Fibroblast of skin of back (primary cell): ENCODE measurements around the gene ZNF782. TPM values are rescaled to one million over a fixed set of nuclear protein-coding genes. Genes with fewer than 3 reads are reported as not detected.
"Not testable (repeated sequence)": the region's sequence is repeated elsewhere in the genome, so short reads cannot be mapped to it uniquely, and the experiment has no call there.

ENCODE experiments used
- DNase-seq: peaks from one replicate; pipeline ENCODE4 v3.0.0-alpha.2; 2013
- polyA plus RNA-seq, 2 experiments: library from polyadenylated mRNA; unstranded; fragments of 120-200 nt; gene quantifications; one replicate each; pipeline ENCODE4 v1.2.1, GENCODE V29; 2013; ENCODE audit not compliant: insufficient read length in 2 of 2

Gene ZNF782
- polyA plus RNA-seq (2013, experiment 1 of 2; ENCODE audit: insufficient read length): 1.2 TPM
- 1.5 TPM for polyA plus RNA-seq (2013, experiment 2 of 2; ENCODE audit: insufficient read length)

- DNase-seq: peak; percentile 95
These were observed at the start of gene ZNF782 for GRCh38 chr9:96853781-96854650. TSS of gene ZNF782 (minus strand) at chr9:96854514. CDS start at chr9:96851961, 2,553 bp downstream.

- DNase-seq: not testable (repeated sequence)
These were observed 45.7 kb upstream of the ZNF782 start for GRCh38 chr9:96900010-96900409.

DNA sequence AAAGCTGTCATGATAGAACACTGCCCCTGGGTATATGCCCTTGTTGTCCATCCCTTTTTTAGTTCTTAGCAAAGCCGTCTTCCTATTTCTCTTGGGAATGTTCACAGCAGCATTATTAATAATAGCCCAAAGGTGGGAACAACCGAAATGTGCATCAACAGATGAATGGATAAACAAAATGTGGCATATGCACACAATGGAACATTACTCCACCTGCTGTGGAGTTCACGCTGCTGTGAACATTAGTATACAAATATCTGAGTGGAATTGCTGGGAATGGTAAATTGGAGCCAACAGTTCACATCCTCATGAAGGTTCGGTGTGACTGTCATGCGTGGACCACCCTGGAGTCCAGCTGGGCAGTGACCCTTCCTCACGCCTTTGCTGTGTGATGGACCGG, 37.8 kb upstream of the ZNF782 start:
- DNase-seq: no peak

DNA sequence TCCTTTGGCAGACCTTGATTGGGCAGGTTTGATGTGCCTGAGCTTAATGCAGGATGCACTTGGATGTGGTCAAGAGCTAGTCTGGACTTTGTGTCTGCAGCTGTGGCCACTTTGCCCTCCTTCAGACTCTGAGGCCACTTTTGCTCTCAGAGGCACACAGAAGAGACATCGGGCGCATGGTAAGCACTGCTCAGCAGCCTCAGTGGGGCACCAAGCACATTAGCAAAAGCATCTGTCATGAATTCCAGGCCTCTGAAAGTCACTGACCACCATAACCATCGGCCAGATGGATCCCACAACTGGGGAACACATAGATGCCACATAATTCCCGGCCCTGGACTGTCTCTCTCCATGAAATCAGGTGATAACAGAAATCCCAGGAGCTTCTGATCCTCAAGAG, 34.3 kb upstream of the ZNF782 start:
- no peak for DNase-seq

- DNase-seq: no peak
These were observed 31.1 kb upstream of the ZNF782 start for GRCh38 chr9:96885424-96885823.

DNA sequence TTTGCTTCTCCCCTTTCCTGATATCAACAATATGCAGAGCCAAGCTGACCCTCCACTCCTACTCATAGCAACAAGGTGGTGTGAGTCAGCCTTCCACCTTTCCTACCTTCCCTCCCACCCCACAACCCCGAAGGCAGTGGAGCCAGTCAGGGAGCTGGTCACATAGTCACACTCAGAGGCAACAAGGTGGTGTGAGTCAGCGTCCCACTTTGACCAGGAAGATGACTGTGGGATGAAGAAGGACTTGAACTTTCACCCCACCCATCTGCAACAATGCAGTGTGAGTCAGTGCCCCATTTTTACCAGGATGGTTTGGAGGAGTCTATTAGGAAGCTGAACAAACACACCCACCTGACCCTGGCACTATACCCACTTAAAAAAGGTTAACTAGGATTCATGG, 30.1 kb upstream of the ZNF782 start:
- peak; percentile 60 for DNase-seq

DNA sequence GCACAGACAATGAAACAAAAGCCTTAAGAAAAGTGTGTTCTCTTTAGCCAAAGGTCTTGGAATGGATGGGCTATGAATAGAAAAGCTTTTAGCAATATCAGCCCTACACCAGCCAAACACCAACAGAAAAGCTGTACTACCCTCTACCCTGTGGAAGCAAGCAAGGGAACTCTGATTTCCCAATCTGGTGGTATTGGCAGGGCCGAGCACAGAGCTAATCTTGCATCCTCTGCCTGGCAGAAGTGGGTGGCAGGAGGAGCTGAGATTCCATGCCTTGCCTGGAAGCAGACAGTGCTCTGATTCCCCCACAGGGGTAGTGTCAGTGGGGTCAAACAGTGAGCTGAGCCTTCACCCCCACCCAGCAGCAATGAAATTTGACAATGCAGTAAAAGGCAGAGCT, 29.6 kb upstream of the ZNF782 start:
- DNase-seq: no peak

DNA sequence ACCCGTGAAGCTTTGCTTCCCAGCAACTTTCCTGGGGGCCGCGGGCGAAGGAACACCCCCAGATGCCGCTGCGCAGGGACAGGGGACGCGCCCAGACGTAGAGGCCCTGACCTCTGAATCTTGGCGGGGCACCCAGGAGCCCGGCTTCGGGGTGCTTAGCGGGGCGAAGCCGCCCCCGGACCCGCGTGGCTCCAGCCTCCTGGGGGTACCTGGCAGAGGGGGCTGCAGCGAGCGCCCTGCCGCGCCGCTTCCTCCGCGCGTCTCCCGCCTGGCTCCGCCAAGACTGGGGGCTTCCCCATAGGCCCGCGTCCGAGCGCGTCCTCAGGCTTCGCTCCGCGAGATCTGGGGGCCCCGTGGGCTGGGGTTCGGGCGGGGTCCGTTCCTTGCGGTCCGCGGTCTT, 23.0 kb upstream of the ZNF782 start:
- DNase-seq: no peak

DNA sequence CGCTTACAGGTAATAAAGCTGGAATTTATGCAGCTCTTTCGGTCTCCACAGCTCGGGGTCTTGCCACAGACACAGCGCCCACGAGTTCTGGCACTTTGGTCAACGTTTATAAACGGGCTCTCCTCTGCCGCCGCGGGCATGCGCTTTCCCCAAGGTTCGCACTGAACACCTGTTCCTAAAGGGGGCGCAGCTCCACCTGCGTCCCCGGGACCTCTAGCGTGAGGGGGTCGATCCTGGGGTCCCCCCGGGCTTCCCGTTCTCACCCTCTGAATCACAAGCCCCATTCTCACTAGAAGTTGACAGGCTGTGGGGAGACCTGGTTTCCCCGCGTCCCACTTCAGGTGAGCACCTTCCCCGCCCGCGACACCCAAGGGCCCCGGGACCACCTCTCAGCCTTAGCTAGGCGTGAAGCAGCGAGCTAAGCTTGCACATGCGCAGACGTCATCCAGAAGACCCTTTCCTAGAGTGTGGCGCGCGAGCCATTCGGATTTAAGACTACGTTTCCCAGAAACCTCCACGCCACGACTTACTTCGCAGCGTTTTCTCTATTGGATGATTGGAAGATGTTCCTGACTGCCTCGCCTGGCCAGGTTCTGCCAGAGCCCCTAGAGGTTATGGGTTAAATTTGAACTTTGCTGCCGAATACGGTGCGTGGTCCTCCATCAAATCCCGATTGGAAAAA, 21.3 kb upstream of the ZNF782 start:
- peak; percentile 66 for DNase-seq

- DNase-seq: peak; percentile 4
These were observed 20.7 kb upstream of the ZNF782 start for GRCh38 chr9:96874947-96875460.

- no peak for DNase-seq
These were observed 20.0 kb upstream of the ZNF782 start for GRCh38 chr9:96874201-96874785.

DNA sequence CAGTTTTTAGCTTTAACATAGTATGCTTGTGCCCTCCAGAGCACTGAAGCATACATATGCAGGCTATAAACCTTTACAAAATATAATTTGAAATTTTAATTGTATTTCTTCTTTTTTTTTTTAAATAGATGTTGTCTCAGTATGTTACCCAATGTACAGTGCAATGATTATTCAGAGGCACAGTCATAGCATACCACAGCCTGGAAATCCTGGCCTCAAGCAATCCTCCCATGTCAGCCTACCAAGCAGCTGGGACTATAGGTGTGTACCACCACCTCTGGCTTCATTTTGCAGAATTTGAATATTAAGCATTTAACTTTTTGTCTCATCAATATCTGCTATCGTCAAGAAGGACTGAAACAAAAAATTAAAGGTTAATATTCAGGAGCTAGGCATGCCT, 16.9 kb upstream of the ZNF782 start:
- no peak for DNase-seq

DNA sequence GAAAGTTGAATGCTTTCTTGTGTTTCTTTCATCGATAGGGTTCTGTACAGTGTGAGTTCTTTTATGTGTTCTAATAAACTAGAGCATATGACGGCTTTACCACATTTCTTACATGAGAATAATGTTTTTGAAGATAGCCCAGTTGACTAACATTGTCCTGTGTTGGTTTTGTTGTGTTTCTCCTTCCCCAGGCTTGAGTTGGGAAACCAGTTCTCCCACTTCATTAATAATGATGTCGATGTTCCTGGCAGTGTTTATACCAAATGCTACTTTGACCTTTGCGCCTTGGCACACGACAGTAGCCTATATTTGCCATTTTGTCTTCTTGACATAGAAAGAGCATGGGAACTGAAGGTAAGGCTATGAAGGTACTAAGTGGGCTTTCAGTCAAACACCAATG, 14.4 kb upstream of the ZNF782 start:
- no peak for DNase-seq

DNA sequence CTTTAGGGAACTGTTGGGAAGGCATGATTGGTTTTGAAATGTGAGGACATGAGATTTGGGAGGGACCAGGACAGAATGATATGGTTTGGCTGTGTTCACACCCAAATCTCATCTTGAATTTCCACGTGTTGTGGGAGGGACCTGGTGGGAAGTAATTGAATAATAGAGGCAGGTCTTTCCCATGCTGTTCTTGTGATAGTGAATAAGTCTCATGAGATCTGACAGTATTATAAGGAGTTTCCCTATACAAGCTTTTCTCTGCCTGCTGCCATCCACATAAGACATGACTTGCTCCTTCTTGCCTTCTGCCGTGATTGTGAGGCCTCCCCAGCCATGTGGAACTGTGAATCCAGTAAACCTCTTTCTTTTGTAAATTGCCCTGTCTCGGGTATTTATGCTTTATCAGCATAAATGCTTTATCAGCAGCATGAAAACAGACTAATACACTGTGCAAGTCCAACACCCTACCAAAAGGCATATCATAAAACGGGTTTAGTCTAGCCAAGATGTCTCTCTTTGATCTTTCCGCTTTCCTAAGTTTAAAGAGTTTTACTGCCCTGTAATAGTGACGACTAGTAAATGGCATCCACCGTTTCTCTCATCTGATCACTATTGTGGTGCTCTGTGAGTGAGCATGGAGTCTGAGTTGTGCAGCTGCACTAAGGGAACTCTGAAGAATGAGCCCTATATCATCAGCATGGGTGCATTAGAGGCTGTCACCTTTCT, 12.9 kb upstream of the ZNF782 start:
- DNase-seq: no peak

- not testable (repeated sequence) for DNase-seq
These were observed 10.9 kb upstream of the ZNF782 start for GRCh38 chr9:96865240-96865639.

DNA sequence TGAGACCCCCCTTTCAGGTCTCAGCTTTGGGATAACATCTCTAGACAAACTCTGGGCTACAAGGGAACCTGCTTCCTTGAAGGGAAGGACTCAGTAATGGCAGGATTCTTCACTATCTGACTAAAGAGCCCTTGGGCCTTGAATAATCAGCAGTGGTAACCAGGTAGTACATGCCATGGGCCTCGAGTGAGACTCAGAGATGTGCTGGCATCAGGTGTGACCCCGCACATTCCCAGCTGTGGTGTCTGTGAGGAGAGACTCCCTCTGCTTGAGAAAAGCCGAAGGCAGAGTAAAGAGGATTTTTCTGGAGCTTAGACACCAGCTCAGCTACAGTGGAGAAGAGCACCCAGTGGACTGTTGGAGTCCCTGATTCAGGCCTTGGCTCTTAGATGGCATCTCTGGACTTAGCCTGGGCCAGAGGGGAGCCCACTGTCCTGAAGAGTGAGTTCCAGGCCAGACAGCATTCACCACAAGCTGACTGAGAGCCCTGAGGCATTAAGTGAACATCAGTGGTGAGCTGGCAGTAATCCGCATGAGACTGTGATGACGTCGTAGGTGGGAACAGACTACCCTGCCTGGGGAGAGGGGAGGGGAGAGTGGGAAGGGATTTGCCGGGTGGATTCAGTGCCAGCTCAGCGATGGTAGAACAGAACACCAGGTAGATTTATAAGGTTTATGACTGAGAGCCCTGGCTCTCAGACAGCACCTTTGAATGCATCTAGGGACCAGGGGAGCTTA, 5.3 kb upstream of the ZNF782 start:
- peak; percentile 49 for DNase-seq

DNA sequence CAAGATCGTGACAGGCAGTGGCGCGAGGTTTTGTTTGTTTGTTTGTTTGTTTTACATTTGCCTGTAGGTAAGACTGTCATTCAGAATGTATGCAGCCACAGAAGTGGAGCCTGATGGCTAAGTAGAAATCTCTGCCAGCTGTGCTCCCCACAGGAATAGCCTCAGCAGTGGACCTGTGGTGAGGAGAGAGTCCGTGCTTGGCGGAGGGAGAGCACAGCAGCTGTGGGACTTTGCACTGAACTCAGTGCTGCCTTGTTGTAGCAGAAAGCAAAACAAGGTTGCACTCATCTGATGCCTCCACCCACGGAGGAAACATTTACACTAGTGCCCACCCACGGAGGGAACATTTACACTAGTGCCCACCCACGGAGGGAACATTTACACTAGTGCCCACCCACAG, 4.4 kb upstream of the ZNF782 start:
- no peak for DNase-seq

- peak; percentile 22 for DNase-seq
These were observed 3.8 kb upstream of the ZNF782 start for GRCh38 chr9:96858018-96858573.

DNA sequence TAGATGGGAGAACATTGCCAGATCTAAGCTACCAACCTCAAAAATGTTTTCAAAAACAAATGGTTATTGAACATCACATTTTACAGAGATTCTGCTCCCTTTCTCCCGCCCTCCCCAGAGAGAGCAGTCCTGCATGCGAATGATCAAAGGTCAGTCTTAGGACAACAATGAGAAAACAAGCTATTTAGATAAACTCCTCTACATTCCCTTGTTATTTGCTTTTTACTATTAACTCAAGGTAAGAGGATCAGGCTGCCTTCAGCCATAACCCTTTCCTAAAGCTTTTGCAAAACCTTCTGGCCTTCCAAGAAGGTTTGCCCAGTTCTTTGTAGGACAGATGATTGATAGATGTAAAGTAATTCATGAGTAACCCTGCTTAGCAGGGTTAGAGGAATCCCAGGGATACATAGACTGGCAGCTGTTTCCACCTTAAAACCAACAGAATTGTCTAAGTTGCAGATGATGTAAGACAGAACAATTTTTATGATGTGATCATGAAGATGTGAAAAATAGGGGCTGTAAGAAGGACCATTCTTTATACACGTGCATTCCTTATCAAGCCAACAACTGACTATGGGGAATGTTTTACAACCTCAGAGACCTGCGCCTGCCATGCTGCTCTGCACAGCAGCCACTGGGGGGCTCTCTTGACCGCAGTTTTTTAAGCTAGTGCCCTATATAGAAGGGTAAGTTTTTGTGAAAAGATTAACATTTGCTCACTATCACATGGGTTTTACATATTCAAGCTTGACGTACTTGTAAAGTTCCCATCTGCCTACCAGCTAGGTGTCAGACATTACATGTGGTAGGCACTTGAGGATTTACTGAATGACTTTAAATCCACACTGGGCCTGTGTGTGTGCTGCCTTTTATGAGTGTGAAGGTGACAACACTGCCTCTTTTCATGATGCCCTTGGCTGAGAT, 2.3 kb upstream of the ZNF782 start:
- peak; percentile 61 for DNase-seq

- no peak for DNase-seq
These were observed 448 bp upstream of the ZNF782 start for GRCh38 chr9:96854651-96855273.
